Measurements from ENCODE around the gene PLA2G6.
A peak's percentile ranks its signal among the peaks of the same experiment; 100 is the strongest.

PLA2G6 gene

DNA sequence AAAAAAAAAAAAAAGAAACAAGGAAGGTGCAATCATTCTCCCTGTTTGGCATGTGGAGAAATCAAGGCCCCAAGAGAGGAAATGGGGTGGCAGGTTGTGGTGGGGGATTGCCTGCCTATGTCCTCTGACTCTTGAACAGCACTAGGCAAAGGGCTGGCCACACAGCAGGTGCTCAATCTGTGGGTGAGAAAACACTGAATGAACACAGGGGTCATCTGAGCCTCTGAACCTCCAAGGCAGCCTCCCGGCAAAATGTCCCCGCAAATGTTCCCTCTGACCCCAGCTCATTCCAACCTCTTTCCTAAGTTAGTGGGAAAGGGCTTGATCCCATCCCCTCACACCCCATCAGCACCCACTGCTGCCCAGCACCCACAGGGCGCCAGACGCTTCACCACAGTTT is 4.6 kb downstream of the PLA2G6 start:
- Mint-ChIP-seq H3K27me3 (no peaks in the 10 kb centered on the region), H3K4me3 (peak overlapping the region; percentile 51), H3K9me3 (no peaks in the 10 kb centered on the region), H3K27ac (ENCODE audit: low read depth) (peak overlapping the region; percentile 92), H3K36me3 (ENCODE audit: insufficient read depth) (peaks cover 19% of the 10 kb centered on the region), H3K4me1 (peaks cover 74% of the 10 kb centered on the region)
- ATAC-seq (replicated peaks; ENCODE audit: extremely low read depth, poor library complexity, severe bottlenecking) = no peak
- DNase-seq (ENCODE audit: low spot score in 2 of 2) = peak in 1 of 2 donors; percentile 37

DNA sequence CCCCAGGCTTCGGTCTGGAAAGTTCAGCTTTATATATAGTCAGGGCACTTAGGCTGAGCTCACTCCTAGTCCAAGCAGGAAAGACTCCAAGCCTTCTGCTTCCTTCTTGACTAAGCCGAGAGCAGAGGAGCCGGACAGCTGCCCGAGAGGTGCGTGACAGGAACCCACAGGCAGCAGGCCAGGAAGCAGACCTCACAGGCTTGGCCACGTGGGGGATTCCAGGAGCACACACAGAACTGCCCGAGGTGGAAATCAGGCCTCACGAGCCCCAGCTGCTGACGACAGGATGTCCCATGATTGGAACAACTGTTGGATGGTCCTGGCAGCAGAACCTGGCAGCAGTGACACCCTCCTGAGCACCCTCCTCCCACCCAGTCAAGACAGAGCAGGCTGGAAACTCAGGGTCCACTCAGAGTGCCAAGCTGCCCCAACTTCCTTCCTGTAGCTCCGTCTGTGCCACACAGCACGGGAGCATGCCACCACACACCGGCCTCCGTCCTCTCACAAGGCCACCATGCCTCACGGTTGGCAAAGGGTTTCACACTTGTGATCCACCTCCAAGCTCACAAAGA is 5.4 kb downstream of the PLA2G6 start:
- DNase-seq (ENCODE audit: low spot score in 2 of 2) (peak in 1 of 2 donors; percentile 44), ATAC-seq (replicated peaks; ENCODE audit: extremely low read depth, poor library complexity, severe bottlenecking) (peak; percentile 33)
- peaks cover 71% of the 10 kb centered on the region for H3K4me1 Mint-ChIP-seq
- H3K36me3 Mint-ChIP-seq (ENCODE audit: insufficient read depth) = peaks cover 17% of the 10 kb centered on the region
- peak overlapping the region; percentile 92 for H3K27ac Mint-ChIP-seq (ENCODE audit: low read depth)
- H3K9me3 Mint-ChIP-seq = no peaks in the 10 kb centered on the region
- H3K27me3 Mint-ChIP-seq = no peaks in the 10 kb centered on the region
- H3K4me3 Mint-ChIP-seq = peak overlapping the region; percentile 51

DNA sequence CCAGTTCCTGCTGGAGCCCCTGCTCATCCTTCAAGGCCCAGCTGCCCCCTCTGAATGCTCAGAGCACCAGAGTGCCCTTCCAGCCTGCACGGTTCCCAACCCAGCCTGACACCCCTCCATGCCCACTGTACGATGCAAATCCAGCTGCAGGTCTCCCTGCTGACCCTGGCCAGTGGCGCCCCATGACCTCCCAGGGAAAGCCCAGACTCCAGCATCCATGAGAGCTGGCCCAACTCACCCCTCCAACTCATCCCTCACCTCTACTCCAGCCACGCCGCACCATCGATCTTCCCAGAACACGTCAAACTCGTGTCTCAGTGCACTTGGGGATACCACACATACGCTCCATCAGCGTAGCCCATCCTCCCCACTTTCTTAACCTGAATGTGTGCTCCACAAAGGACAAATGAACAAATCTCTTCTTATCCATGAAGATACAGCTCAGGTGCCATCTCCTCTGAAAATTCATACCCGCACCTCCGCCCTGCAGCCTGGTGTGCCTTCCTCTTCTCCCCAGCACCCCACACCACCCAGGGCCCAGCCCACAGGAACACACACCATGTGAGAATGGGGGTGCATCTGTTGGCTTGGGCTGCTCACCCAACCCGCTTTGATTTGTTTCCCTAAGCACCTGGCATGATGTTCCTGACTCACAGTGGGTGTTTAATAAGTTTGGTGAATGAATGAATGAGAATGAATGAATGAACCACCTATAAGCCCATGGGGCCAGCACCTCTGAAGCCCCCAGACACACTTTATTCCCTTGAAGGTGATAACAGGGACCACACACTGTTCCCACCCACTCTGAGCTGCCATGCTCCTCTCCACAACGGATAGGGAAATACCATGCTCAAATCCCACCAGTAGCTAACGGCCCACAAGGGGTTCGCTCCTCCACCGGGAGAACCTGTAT is 6.2 kb downstream of the PLA2G6 start:
- Mint-ChIP-seq H3K9me3 (no peaks in the 10 kb centered on the region), H3K36me3 (ENCODE audit: insufficient read depth) (peaks cover 17% of the 10 kb centered on the region), H3K4me1 (peaks cover 63% of the 10 kb centered on the region), H3K4me3 (no peak overlapping the region), H3K27me3 (no peaks in the 10 kb centered on the region), H3K27ac (ENCODE audit: low read depth) (peak overlapping the region; percentile 92)
- ATAC-seq (replicated peaks; ENCODE audit: extremely low read depth, poor library complexity, severe bottlenecking) (no peak), DNase-seq (ENCODE audit: low spot score in 2 of 2) (no peak)

DNA sequence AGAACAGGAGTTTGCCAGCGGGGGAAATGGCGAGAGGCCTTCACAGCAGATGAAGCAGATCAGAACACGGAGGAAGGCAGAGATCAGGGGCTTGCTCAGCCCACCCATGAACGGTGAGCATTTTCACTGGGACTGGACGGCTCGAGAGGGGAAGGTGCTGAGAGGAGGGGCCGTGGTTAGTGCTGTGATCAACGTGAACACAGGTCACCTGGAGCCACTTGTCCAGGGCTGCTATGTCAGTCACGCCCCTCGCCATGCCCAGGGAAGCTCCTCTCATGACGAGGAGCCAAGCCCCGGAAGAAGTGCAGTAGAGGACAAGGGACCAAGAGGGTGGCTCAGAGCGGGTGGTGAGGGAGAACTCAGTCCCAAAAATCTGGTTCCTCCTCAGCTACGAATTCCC is 7.0 kb downstream of the PLA2G6 start:
- DNase-seq (ENCODE audit: low spot score in 2 of 2) (no peak), ATAC-seq (replicated peaks; ENCODE audit: extremely low read depth, poor library complexity, severe bottlenecking) (no peak)
- Mint-ChIP-seq H3K27me3 (no peaks in the 10 kb centered on the region), H3K27ac (ENCODE audit: low read depth) (no peak overlapping the region), H3K36me3 (ENCODE audit: insufficient read depth) (peaks cover 16% of the 10 kb centered on the region), H3K9me3 (no peaks in the 10 kb centered on the region), H3K4me3 (no peak overlapping the region), H3K4me1 (peaks cover 55% of the 10 kb centered on the region)

DNA sequence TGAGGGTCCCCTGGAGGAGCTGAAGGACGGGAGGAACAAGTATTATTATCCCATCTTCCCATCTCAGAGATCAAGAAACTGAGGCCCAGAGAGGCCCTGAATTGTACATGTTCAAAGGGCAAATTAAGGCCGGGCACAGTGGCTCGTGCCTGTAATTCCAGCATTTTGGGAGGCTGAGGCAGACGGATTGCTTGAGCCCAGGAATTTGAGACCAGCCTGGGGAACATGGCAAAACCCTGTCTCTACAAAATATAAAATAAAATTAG is 8.1 kb downstream of the PLA2G6 start:
- Mint-ChIP-seq H3K36me3 (ENCODE audit: insufficient read depth) (peaks cover 20% of the 10 kb centered on the region), H3K4me1 (peaks cover 46% of the 10 kb centered on the region), H3K27ac (ENCODE audit: low read depth) (peak overlapping the region; percentile 88), H3K9me3 (no peaks in the 10 kb centered on the region), H3K27me3 (no peaks in the 10 kb centered on the region), H3K4me3 (no peak overlapping the region)
- ATAC-seq (replicated peaks; ENCODE audit: extremely low read depth, poor library complexity, severe bottlenecking) (no peak), DNase-seq (ENCODE audit: low spot score in 2 of 2) (no peak)

DNA sequence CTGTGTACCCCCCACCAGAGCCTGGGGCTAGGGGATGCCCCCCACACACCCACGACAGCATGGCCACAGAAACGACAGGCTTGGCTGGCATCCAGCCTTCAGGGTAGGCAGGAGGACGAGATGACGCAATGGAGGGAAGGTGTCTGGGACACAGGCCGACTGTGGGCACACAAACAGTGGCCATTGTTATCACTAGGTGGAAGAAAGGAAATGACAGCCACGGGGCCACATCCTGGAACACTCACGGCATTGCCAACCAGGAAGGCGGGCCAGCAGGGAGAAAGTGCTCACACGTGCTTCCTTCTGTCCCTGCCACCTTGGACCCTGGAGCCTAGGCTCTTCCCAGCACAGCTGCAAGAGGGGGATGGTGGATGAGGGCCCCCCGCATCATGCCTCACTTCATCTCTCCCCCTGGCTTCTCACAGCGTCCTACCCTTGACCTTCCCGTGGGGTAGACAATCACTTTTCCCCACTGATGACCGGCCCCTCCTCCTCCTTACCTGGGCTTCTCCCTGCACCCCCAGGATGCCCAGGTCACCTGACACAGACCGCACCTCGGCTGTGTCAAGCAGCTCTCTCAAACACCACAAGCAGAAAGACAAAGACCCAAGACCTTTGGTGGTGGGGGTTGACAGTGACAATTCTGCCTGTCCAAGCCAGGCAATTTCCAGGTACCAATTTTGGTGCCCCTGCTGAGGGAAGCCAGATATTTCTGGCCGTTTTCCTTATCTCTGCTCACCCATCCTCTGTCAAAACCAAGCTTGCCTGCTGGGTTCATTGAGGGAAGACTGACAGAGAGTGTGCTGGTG is 8.6 kb downstream of the PLA2G6 start:
- H3K36me3 Mint-ChIP-seq (ENCODE audit: insufficient read depth) = peaks cover 21% of the 10 kb centered on the region
- H3K27me3 Mint-ChIP-seq = no peaks in the 10 kb centered on the region
- DNase-seq (ENCODE audit: low spot score in 2 of 2) (peak in 1 of 2 donors; percentile 81), ATAC-seq (replicated peaks; ENCODE audit: extremely low read depth, poor library complexity, severe bottlenecking) (peak; percentile 75)
- H3K9me3 Mint-ChIP-seq = no peaks in the 10 kb centered on the region
- peak overlapping the region; percentile 21 for H3K4me3 Mint-ChIP-seq
- H3K27ac Mint-ChIP-seq (ENCODE audit: low read depth) = peak overlapping the region; percentile 88
- peaks cover 48% of the 10 kb centered on the region for H3K4me1 Mint-ChIP-seq

DNA sequence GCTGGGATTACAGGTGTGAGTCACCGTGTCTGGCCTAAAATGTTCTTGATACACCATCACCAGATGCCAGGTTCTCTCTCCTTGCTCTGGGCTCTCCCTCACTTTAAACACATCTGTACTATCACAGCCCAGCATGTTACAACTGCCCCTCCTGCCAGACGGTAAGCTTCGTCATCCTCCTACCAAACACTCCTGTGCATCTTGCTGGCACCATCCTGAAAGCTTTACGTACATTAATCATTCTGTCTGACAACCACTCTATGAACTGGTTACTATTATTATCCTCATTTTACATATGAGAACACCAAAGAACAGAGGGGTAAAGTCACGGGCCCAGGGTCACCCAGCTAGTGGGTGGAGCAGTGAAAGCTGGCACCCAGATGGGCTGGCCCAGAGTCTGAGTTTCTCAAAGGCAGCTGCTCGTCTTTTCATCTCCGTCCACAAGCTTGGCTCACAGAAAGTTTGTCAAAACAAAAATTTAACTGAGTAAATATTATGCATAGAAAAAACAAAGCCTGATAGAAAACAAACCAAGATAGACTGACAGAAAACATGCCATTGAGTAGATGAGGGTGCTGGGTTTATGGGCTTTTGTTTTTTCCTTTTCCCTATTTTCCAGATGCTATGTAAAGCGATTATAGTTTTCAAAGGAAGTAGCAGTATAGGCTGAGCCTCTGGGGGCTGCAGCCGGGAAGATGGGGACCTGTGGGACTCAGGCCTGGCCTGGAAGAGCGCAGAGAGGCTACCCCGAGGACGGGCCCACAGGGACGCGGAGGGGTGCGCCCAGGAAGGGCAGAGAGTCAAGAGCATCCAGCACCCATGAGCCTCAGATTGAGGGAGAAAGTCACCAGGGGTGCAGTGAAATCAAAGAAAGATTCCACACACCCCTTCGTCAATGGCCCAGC is 9.5 kb downstream of the PLA2G6 start:
- DNase-seq (ENCODE audit: low spot score in 2 of 2) (no peak), ATAC-seq (replicated peaks; ENCODE audit: extremely low read depth, poor library complexity, severe bottlenecking) (no peak)
- Mint-ChIP-seq H3K4me1 (peaks cover 51% of the 10 kb centered on the region), H3K36me3 (ENCODE audit: insufficient read depth) (peaks cover 20% of the 10 kb centered on the region), H3K4me3 (peak overlapping the region; percentile 21), H3K27me3 (no peaks in the 10 kb centered on the region), H3K27ac (ENCODE audit: low read depth) (peak overlapping the region; percentile 88), H3K9me3 (no peaks in the 10 kb centered on the region)

DNA sequence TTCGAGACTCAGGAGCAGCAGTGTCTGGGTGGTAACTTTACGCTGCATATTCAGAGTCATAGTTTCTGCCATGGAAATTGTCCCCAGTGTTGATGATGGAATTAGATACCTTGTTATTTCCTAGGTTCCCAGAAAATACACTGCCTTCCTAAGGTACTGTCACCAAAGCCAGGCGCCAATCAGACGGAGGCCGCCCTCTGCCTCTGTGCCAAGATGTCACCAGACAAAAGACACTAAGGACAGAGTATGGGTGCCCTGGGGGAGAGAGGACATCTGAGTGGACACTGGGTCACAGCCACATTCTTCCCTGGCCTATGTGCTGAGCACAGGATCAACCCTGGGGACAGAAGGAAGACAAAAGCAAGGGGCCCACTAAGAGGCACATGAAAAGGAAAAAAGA is 11.2 kb downstream of the PLA2G6 start:
- Mint-ChIP-seq H3K4me3 (no peak overlapping the region), H3K27me3 (no peaks in the 10 kb centered on the region), H3K27ac (ENCODE audit: low read depth) (no peak overlapping the region), H3K4me1 (peaks cover 34% of the 10 kb centered on the region), H3K9me3 (no peaks in the 10 kb centered on the region), H3K36me3 (ENCODE audit: insufficient read depth) (peaks cover 20% of the 10 kb centered on the region)
- DNase-seq (ENCODE audit: low spot score in 2 of 2) = no peak
- no peak for ATAC-seq (replicated peaks; ENCODE audit: extremely low read depth, poor library complexity, severe bottlenecking)

DNA sequence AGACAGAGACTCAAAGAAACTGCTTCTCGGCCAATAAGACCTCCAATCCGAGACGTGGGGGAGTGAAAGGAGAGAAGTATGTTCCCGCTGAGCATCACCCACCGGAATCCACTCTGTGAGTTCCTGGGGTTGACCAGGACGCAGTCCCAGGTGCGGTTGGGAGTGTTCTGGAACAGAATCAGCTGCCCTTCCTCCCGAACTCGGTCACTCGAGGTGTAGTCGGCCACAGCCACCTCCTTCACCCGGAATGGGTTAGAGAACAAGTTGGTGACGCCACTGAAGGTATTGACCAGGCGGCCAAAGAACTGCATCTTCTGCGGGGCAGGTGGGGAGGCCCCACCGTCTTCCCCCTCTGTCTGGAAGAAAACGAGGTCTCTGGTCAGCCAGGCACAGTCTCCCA is 12.5 kb downstream of the PLA2G6 start:
- no peak for DNase-seq (ENCODE audit: low spot score in 2 of 2)
- Mint-ChIP-seq H3K4me3 (no peak overlapping the region), H3K27ac (ENCODE audit: low read depth) (no peak overlapping the region), H3K27me3 (no peaks in the 10 kb centered on the region), H3K36me3 (ENCODE audit: insufficient read depth) (peaks cover 22% of the 10 kb centered on the region), H3K9me3 (no peaks in the 10 kb centered on the region), H3K4me1 (peaks cover 38% of the 10 kb centered on the region)
- ATAC-seq (replicated peaks; ENCODE audit: extremely low read depth, poor library complexity, severe bottlenecking) = no peak

DNA sequence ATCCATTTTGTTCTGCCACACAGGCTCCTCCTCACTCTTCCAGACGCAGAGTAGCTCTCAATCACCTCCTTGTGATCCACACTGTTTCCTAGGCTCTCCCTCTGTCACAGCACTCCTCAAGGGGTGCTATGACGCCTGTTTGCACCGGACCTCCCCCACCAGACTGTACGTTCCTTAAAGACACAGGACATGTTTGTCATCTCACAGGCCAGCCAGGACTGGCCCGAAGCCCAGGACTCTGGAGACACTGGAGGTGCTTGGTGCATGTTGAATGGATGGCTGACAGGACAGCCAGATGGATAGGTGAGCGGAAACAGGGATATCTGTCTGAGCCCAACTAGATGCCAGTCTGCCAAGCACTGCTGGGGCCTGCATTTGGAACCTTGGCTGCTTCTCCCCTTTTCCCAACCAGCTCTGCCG is 13.6 kb downstream of the PLA2G6 start:
- DNase-seq (ENCODE audit: low spot score in 2 of 2) = no peak
- H3K4me1 Mint-ChIP-seq = peaks cover 32% of the 10 kb centered on the region
- H3K4me3 Mint-ChIP-seq = no peak overlapping the region
- no peak overlapping the region for H3K27ac Mint-ChIP-seq (ENCODE audit: low read depth)
- H3K36me3 Mint-ChIP-seq (ENCODE audit: insufficient read depth) = peaks cover 20% of the 10 kb centered on the region
- H3K27me3 Mint-ChIP-seq = no peaks in the 10 kb centered on the region
- no peaks in the 10 kb centered on the region for H3K9me3 Mint-ChIP-seq
- no peak for ATAC-seq (replicated peaks; ENCODE audit: extremely low read depth, poor library complexity, severe bottlenecking)

DNA sequence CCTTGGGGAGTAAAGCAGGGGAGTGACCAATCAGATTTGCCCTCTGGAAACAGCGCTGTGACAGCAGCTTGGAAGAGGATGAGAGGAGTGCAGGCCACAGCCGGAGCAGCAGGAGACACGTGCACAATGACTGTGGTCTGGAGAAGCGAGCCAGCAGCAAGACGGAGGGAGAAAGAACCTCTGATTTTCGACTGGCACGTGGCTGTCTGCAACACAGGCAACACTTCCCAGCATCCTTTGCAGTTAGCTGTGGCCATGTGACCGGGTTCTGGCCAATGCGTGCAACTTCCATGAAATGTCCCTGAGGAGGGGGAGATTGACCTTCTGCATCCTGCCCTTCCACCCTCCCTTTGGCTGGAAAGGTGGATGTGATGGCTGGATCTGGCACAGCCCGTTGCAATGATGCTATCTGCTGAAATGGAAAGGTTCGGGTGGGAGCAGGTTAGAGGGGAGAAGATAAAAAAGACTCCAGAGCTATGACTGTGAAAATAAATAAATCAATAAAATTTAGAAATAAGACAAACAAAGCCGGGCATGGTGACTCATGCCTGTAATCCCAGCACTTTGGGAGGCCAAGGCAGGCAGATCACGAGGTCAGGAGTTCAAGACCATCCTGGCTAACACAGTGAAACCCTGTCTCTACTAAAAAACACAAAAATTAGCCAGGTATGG is 15.6 kb downstream of the PLA2G6 start:
- H3K36me3 Mint-ChIP-seq (ENCODE audit: insufficient read depth) = peaks cover 16% of the 10 kb centered on the region
- H3K9me3 Mint-ChIP-seq = no peaks in the 10 kb centered on the region
- H3K27me3 Mint-ChIP-seq = no peaks in the 10 kb centered on the region
- peaks cover 32% of the 10 kb centered on the region for H3K4me1 Mint-ChIP-seq
- no peak overlapping the region for H3K4me3 Mint-ChIP-seq
- no peak overlapping the region for H3K27ac Mint-ChIP-seq (ENCODE audit: low read depth)
- no peak for DNase-seq (ENCODE audit: low spot score in 2 of 2)
- ATAC-seq (replicated peaks; ENCODE audit: extremely low read depth, poor library complexity, severe bottlenecking) = no peak

DNA sequence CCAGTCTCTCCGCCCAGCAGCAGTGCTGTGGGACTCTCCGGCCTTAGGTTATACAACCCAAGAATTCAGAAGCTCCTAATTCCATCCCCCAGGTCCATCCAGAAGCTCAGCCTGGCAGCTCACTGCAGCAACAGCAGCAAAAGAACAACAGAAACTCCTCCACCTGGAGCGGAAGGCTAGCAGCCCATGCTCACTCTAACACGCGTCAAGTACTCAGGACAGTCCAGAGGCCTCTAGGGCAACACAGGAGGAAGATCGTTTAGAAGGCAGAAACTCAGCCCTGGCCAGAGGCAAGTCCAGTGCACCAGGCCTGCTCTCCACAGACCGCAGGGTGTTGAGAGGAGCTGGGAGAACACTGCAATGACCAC is 17.1 kb downstream of the PLA2G6 start:
- DNase-seq (ENCODE audit: low spot score in 2 of 2) = no peak
- Mint-ChIP-seq H3K9me3 (no peaks in the 10 kb centered on the region), H3K4me1 (peaks cover 32% of the 10 kb centered on the region), H3K27ac (ENCODE audit: low read depth) (peak overlapping the region; percentile 57), H3K4me3 (no peak overlapping the region), H3K27me3 (no peaks in the 10 kb centered on the region), H3K36me3 (ENCODE audit: insufficient read depth) (peaks cover 14% of the 10 kb centered on the region)
- ATAC-seq (replicated peaks; ENCODE audit: extremely low read depth, poor library complexity, severe bottlenecking) = no peak

All from central memory CD8-positive, alpha-beta T cell (primary cell).